Astrocyte of the cerebellum (primary cell): Measurements from ENCODE around the gene MCOLN2.
"Not testable (repeated sequence)": the region's sequence is repeated elsewhere in the genome, so short reads cannot be mapped to it uniquely, and the experiment has no call there.

Experiments
- DNase-seq: peaks from one replicate; pipeline ENCODE4 v3.0.0-alpha.2; 2011; ENCODE audit warnings: low read depth
- H3K4me3 ChIP-seq: 2 replicates; pipeline ENCODE4 v1.5.1; 2011; ENCODE audit warnings: mild to moderate bottlenecking, low read depth, low read length, moderate library complexity
- CTCF ChIP-seq: IDR thresholded peaks from 2 replicates; pipeline ENCODE4 v1.5.1; 2012; ENCODE audit warnings: low read length, low read depth, moderate library complexity, mild to moderate bottlenecking; ENCODE audit errors: missing control alignments
- in situ Hi-C: cut with HindIII; loops from 2 replicates; pipeline ENCODE4 v1.10.0; 2017; ENCODE audit warnings: low sequenced_read_pairs

The MCOLN2 gene

DNA sequence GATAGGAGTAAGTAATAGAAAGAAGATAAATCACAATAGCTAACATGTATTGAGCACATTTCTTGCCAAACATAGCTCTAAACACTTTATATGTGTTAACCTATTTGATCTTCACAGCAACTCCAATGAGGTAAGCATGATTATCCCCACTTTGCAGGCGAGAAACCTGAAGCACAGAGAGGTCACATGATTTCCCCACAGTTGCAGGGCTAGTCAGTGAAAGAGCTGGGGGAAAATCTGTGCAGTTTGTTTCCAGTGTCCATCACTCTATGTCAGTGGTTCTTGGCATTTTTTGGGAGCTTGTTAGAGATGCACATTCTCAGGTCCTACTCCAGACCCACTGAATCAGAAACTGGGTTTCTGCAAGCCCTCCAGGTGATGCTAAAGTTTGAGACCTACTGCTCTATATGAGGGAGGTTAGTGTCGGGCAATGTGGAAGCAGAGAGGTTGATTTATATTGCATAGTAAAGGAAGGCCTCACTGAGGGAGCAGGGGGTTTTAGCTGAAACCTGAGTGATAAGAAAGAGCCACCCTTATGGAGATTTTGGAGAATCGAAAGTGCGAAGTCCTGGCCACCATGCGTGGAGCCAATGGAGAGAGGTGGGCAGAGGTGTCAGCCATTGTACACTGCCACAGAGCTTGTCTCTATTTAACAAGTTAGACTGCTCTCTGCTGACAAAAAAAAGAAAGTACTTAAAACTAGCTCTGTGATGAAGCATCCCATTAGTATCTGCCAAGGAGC, 30.5 kb upstream of the MCOLN2 start:
- in situ Hi-C loops, result no loop called here
- no peak for TF ChIP-seq CTCF
- no peak for DNase-seq
- H3K4me3 ChIP-seq, result no peak overlapping the region

- DNase-seq, result no peak
- in situ Hi-C loops, result no loop called here
- no peak for TF ChIP-seq CTCF
- H3K4me3 ChIP-seq, result no peak overlapping the region
These were observed 29.0 kb upstream of the MCOLN2 start for GRCh38 chr1:85025940-85026339.

- in situ Hi-C loops, result no loop called here
- DNase-seq, result no peak
- no peak overlapping the region for H3K4me3 ChIP-seq
- TF ChIP-seq CTCF, result no peak
These were observed 27.8 kb upstream of the MCOLN2 start for GRCh38 chr1:85024736-85025135.

DNA sequence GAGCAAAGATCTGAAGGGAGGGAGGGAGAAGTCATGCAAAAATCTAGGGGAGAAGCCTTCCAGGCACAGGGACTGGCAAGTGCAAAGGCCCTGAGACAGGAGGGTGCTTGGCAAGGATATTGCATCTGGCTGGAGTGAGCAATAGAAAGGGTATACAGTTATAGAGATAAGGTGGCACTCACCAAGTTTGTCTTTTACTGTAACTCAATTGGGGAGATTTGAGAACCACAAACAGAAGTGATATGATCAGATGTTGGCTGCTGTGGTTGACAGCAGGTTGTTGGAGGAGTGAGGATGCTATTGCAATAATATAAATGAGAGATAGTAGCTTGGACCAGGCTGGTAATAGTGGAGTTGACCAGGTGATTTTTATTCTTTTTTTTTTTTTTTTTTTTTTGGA, 25.8 kb upstream of the MCOLN2 start:
- in situ Hi-C loops, result no loop called here
- H3K4me3 ChIP-seq, result no peak overlapping the region
- TF ChIP-seq CTCF, result no peak
- DNase-seq, result no peak

- no peak overlapping the region for H3K4me3 ChIP-seq
- no peak for TF ChIP-seq CTCF
- DNase-seq, result no peak
- in situ Hi-C loops, result no loop called here
These were observed 23.1 kb upstream of the MCOLN2 start for GRCh38 chr1:85019994-85020393.

DNA sequence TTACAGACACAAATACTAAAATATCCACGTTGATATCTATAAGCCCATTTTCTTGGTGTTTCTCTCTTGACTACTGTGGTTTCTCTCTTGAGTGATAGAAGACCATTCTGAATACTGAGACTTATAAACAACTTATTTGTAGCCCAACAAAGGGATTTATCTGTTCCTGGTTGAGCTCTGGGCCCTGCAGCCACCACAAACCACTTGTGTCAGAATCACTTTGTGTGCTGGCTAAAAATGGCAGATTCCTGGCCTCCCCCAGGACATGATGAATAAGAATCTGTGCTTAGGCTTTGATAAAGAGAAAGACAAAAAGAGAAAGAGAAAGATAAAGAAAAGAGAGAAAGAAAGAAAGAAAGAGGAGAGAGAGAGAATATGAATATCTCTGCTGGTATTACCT, 18.9 kb upstream of the MCOLN2 start:
- no peak overlapping the region for H3K4me3 ChIP-seq
- TF ChIP-seq CTCF, result no peak
- in situ Hi-C loops, result no loop called here
- DNase-seq, result no peak

DNA sequence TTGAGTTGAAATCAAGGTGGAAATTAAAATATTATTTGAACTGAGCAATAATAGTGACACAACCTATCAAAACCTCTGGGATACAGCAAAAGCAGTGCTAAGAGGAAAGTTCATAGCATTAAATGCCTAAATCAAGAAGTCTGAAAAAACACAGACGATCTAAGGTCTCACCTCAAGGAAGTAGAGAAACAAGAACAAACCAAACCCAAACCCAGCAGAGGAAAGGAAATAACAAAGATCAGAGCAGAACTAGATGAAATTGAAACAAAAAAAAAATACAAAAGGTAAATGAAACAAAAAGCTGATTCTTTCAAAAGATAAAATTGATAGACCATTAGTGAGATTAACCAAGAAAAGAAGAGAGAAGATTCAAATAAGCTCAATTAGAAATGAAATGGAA, 8.7 kb upstream of the MCOLN2 start:
- in situ Hi-C loops, result not testable (repeated sequence)

More for the DNA sequence above, 8.7 kb upstream of the MCOLN2 start:
- H3K4me3 ChIP-seq, DNase-seq: not testable (repeated sequence)
